HUES6 (cell line): Measurements from ENCODE around the gene ATP6V0B.

Experiments
- H3K27ac ChIP-seq: 2 replicates; pipeline ENCODE4 v1.7.0; 2013; ENCODE audit warnings: low read depth, mild to moderate bottlenecking, low read length, inconsistent platforms
- H3K27me3 ChIP-seq: 2 replicates; pipeline ENCODE4 v1.6.1; 2013; ENCODE audit warnings: low read length; ENCODE audit not compliant: control insufficient read depth, insufficient read depth
- H3K36me3 ChIP-seq: 2 replicates; pipeline ENCODE4 v1.6.1; 2013; ENCODE audit warnings: low read length; ENCODE audit not compliant: control insufficient read depth, insufficient read depth
- H3K4me1 ChIP-seq: 2 replicates; pipeline ENCODE4 v1.6.1; 2013; ENCODE audit warnings: low read length; ENCODE audit not compliant: control insufficient read depth, insufficient read depth
- H3K4me3 ChIP-seq: 2 replicates; pipeline ENCODE4 v1.5.1; 2013; ENCODE audit warnings: low read depth, low read length
- H3K9ac ChIP-seq: one replicate; pipeline ENCODE4 v1.6.1; 2013; ENCODE audit warnings: mild to moderate bottlenecking, low read length
- H3K9me3 ChIP-seq: 2 replicates; pipeline ENCODE4 v1.6.1; 2013; ENCODE audit warnings: low read depth, low read length; ENCODE audit not compliant: control insufficient read depth, insufficient read depth

ATP6V0B gene

DNA sequence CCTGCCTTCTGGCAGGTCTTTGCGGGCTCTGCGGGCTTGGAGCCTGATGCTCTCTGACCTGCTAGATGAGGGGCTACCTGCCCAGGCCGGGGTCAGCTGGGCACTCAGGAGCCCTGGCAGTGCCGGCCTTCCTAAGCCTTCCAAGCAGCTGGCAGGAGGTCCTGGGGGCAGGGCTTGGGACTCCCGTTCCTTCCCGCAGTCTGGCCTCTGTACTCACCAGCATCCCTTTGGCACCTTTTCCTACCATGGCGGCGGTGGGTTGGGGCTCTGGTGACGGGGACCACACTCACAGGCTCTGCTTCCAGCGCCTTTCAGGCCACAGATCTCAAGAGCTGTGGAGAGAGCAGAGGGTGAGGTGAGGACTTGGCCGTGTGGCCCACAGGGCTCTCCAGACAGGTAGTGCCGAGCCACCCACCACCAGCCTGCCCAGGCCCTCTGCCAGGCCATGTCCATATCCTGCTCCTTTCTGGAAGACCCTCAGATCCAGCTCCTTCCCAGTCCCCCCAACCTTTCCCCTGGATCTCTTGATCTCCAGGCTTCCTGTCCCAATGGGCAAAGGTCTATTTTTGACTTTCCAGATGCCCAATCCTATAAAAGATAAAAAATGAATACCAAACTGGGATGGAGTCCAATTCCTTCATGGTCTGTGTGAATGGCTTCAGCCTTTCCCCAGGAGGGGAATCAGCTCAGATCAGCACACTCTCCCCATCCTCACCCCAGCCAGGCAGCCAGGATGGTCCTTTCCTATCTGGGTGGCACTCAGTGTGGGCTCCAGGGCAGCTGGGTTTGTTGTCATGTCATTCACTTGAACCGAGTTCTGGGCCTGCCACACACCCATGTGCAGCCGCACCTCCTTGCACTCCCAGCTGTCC is 49.5 kb downstream of the ATP6V0B start:
- no peaks in the 10 kb centered on the region for H3K9me3 ChIP-seq
- H3K36me3 ChIP-seq, result peaks cover 21% of the 10 kb centered on the region; the same call in 1 of the 2 replicates
- H3K4me1 ChIP-seq, result peaks cover 12% of the 10 kb centered on the region
- H3K9ac ChIP-seq, result no peak overlapping the region
- H3K27me3 ChIP-seq, result peaks cover 4% of the 10 kb centered on the region; the same call in 1 of the 2 replicates
- no peak overlapping the region for H3K4me3 ChIP-seq
- H3K27ac ChIP-seq, result no peak overlapping the region

DNA sequence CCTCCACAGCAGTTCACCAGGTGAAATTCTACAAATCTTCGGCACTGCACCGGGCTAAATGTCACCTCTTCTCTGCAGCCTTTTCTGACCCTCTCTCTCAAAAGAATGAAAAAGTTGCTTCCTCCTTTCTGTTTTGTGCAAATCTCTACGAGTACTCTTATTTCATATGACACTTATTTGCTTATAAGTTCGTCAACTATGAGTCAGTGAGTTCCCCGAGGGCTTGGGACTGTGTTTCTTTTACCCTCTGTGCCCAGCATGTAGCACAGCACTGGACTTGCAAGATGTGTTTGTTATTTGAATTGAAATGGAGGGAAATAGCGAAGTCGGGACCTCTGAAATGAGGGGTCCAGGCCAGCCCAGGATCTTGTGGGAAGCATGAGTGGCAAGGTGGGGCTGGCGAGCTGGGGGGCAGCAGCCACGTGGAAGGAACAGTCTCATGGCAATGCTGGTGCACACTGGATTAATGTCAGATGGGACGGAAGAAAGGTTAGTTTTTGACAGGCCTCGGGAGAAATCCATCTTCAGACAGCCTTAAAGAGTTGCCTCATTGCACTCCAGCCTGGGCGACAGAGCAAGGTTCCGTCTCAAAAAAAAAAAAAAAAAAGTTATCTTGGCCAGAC is 50.3 kb downstream of the ATP6V0B start:
- no peak overlapping the region for H3K27ac ChIP-seq
- peaks cover 20% of the 10 kb centered on the region; the same call in 1 of the 2 replicates for H3K36me3 ChIP-seq
- H3K9ac ChIP-seq, result no peak overlapping the region
- peaks cover 15% of the 10 kb centered on the region for H3K4me1 ChIP-seq
- no peak overlapping the region for H3K4me3 ChIP-seq
- peaks cover 4% of the 10 kb centered on the region; the same call in 1 of the 2 replicates for H3K27me3 ChIP-seq
- no peaks in the 10 kb centered on the region for H3K9me3 ChIP-seq

- Histone ChIP-seq H3K4me3 (no peak overlapping the region), H3K9me3 (no peaks in the 10 kb centered on the region), H3K27ac (no peak overlapping the region), H3K27me3 (peaks cover 4% of the 10 kb centered on the region; the same call in 1 of the 2 replicates), H3K4me1 (peaks cover 15% of the 10 kb centered on the region), H3K36me3 (peaks cover 18% of the 10 kb centered on the region; the same call in 1 of the 2 replicates), H3K9ac (no peak overlapping the region)
Observed at GRCh38 chr1:44025816-44026215, 51.1 kb downstream of the ATP6V0B start.

GRCh38 chr1:44027320-44027719 is 52.6 kb downstream of the ATP6V0B start:
- Histone ChIP-seq H3K9ac (no peak overlapping the region), H3K4me1 (peaks cover 24% of the 10 kb centered on the region), H3K36me3 (peaks cover 11% of the 10 kb centered on the region; the same call in 1 of the 2 replicates), H3K27me3 (peaks cover 4% of the 10 kb centered on the region; the same call in 1 of the 2 replicates), H3K27ac (no peak overlapping the region), H3K9me3 (no peaks in the 10 kb centered on the region), H3K4me3 (no peak overlapping the region)
